ENCODE data around the gene RAP1A.

DNA sequence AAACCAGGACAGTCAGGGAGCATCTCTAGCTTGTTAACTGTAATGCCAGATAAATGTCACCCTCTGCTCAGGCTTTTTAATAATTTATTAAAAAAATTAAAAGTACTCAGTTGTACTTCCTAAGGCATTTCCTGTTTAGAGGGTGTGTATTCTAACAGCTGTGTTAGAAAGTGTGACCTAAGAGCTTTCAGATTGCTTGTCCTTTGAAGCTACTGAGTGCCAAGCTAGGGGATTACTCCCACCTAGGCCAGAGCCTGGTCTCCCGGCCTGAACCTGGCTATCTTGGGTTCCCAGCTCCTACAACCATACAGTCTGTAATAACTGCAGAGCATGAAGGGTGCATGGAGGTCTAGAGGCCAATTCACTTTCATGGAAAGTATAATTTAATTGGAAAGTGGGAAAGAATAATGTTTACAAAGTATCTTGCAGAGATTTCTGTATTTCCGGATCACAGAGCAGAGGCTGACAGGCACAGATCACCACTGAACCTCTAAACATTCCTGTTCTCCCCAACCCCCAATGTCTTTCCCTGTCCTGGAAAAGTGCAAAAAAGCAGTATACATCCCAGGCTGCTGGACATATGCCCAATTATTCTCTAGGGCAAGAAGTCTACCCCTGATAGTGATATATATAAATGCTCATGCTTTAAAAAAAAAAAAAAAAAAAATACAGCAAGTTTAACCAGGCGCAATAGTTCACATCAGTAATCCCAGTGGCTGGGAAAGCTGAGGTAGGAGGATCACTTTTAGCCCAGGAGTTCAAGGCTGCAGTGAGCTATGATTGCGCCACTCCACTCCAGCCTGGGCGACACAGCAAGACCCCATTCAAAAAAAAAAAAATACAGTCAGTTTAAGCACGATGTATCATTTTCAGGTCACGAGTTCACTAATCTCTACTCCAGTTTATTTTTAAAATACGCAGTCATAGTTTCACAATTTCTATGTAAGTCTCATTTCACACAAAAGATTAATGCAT lies 36.7 kb upstream of the RAP1A start:
- TF ChIP-seq, protein P1, sequence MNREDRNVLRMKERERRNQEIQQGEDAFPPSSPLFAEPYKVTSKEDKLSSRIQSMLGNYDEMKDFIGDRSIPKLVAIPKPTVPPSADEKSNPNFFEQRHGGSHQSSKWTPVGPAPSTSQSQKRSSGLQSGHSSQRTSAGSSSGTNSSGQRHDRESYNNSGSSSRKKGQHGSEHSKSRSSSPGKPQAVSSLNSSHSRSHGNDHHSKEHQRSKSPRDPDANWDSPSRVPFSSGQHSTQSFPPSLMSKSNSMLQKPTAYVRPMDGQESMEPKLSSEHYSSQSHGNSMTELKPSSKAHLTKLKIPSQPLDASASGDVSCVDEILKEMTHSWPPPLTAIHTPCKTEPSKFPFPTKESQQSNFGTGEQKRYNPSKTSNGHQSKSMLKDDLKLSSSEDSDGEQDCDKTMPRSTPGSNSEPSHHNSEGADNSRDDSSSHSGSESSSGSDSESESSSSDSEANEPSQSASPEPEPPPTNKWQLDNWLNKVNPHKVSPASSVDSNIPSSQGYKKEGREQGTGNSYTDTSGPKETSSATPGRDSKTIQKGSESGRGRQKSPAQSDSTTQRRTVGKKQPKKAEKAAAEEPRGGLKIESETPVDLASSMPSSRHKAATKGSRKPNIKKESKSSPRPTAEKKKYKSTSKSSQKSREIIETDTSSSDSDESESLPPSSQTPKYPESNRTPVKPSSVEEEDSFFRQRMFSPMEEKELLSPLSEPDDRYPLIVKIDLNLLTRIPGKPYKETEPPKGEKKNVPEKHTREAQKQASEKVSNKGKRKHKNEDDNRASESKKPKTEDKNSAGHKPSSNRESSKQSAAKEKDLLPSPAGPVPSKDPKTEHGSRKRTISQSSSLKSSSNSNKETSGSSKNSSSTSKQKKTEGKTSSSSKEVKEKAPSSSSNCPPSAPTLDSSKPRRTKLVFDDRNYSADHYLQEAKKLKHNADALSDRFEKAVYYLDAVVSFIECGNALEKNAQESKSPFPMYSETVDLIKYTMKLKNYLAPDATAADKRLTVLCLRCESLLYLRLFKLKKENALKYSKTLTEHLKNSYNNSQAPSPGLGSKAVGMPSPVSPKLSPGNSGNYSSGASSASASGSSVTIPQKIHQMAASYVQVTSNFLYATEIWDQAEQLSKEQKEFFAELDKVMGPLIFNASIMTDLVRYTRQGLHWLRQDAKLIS (CRISPR knock-in tag; IDR thresholded peaks at IDR 0.05; ENCODE audit: borderline replicate concordance), result no peak
- no peak for TF ChIP-seq TCF7 (CRISPR knock-in tag; IDR thresholded peaks at IDR 0.05; ENCODE audit: low read depth)
- TF ChIP-seq, protein P2, sequence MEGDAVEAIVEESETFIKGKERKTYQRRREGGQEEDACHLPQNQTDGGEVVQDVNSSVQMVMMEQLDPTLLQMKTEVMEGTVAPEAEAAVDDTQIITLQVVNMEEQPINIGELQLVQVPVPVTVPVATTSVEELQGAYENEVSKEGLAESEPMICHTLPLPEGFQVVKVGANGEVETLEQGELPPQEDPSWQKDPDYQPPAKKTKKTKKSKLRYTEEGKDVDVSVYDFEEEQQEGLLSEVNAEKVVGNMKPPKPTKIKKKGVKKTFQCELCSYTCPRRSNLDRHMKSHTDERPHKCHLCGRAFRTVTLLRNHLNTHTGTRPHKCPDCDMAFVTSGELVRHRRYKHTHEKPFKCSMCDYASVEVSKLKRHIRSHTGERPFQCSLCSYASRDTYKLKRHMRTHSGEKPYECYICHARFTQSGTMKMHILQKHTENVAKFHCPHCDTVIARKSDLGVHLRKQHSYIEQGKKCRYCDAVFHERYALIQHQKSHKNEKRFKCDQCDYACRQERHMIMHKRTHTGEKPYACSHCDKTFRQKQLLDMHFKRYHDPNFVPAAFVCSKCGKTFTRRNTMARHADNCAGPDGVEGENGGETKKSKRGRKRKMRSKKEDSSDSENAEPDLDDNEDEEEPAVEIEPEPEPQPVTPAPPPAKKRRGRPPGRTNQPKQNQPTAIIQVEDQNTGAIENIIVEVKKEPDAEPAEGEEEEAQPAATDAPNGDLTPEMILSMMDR (IDR thresholded peaks at IDR 0.05), result no peak
- TF ChIP-seq JUN (CRISPR knock-in tag; IDR thresholded peaks at IDR 0.05), result no peak
- TF ChIP-seq CBFB (CRISPR knock-in tag; IDR thresholded peaks at IDR 0.05; ENCODE audit: low read depth), result no peak
- no peak for TF ChIP-seq ATF1 (CRISPR knock-in tag; IDR thresholded peaks at IDR 0.05)
- TF ChIP-seq, protein P3, sequence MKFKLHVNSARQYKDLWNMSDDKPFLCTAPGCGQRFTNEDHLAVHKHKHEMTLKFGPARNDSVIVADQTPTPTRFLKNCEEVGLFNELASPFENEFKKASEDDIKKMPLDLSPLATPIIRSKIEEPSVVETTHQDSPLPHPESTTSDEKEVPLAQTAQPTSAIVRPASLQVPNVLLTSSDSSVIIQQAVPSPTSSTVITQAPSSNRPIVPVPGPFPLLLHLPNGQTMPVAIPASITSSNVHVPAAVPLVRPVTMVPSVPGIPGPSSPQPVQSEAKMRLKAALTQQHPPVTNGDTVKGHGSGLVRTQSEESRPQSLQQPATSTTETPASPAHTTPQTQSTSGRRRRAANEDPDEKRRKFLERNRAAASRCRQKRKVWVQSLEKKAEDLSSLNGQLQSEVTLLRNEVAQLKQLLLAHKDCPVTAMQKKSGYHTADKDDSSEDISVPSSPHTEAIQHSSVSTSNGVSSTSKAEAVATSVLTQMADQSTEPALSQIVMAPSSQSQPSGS (CRISPR knock-in tag; IDR thresholded peaks at IDR 0.05; ENCODE audit: borderline replicate concordance, low read depth), result no peak
- no peak for TF ChIP-seq SOX15 (CRISPR knock-in tag; IDR thresholded peaks at IDR 0.05)
- TF ChIP-seq, protein P4, sequence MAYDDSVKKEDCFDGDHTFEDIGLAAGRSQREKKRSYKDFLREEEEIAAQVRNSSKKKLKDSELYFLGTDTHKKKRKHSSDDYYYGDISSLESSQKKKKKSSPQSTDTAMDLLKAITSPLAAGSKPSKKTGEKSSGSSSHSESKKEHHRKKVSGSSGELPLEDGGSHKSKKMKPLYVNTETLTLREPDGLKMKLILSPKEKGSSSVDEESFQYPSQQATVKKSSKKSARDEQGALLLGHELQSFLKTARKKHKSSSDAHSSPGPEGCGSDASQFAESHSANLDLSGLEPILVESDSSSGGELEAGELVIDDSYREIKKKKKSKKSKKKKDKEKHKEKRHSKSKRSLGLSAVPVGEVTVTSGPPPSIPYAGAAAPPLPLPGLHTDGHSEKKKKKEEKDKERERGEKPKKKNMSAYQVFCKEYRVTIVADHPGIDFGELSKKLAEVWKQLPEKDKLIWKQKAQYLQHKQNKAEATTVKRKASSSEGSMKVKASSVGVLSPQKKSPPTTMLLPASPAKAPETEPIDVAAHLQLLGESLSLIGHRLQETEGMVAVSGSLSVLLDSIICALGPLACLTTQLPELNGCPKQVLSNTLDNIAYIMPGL (CRISPR knock-in tag; IDR thresholded peaks at IDR 0.05), result no peak
- TF ChIP-seq GABPB1 (CRISPR knock-in tag; IDR thresholded peaks at IDR 0.05), result no peak
- TF ChIP-seq, protein P5, sequence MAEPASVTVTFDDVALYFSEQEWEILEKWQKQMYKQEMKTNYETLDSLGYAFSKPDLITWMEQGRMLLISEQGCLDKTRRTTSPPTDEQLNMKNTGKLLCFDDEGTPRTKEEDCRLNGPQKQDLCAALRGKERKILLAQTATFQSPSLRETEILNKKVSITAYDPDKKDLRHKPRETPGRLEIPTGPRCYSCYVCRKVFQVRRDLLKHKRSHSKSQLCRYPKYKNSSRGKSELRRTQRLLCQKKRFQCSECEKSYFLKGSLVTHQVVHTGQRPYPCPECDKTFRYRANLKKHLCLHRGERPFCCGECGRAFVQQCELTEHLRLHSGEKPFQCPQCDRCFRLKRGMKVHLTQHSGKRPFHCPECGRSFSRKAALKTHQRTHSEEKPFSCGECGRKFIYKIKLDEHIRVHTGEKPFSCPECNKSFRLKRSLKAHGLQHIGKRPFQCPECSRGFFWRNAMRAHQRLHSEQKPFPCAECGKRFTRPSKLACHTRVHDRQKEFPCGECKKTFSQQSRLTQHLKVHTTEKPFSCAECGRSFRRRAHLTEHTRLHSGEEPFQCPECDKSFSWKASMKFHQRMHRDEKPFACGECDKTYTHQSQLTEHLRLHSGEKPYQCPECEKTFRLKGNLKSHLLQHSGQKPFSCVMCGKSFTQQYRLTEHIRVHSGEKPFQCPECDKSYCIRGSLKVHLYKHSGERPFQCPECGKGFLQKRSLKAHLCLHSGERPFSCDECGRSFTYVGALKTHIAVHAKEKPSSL (CRISPR knock-in tag; conservative IDR thresholded peaks at IDR 0.05), result no peak
- TF ChIP-seq, protein P6, sequence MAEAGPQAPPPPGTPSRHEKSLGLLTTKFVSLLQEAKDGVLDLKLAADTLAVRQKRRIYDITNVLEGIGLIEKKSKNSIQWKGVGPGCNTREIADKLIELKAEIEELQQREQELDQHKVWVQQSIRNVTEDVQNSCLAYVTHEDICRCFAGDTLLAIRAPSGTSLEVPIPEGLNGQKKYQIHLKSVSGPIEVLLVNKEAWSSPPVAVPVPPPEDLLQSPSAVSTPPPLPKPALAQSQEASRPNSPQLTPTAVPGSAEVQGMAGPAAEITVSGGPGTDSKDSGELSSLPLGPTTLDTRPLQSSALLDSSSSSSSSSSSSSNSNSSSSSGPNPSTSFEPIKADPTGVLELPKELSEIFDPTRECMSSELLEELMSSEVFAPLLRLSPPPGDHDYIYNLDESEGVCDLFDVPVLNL (CRISPR knock-in tag; IDR thresholded peaks at IDR 0.05; ENCODE audit: borderline replicate concordance, low read depth), result no peak
- no peak for TF ChIP-seq NR1H2 (CRISPR knock-in tag; IDR thresholded peaks at IDR 0.05)
